Stomach (tissue), 4 donors: ENCODE measurements around the gene DPT.

Source experiments
- CTCF ChIP-seq, 7 experiments: fragments of 450-650 bp in 4 of 7; fragments of 200-600 bp in 3 of 7; sonication (generic) in 3 of 7; IDR thresholded peaks; one replicate each; pipeline ENCODE4 v1.5.1; 2016 to 2019; ENCODE audit warnings: antibody characterized with exemption in 7 of 7, control low read depth in 2 of 7, mild to moderate bottlenecking in 1 of 7
- EP300 ChIP-seq: sonication (generic); formaldehyde crosslinking; IDR thresholded peaks from one replicate; pipeline ENCODE4 v1.6.1; 2017; ENCODE audit warnings: antibody characterized with exemption
- POLR2AphosphoS5 ChIP-seq, 3 donors: sonication (generic); formaldehyde crosslinking; IDR thresholded peaks; one replicate each; pipeline ENCODE4 v1.6.1; 2016; ENCODE audit warnings: antibody characterized with exemption in 3 of 3

GRCh38 chr1:168760781-168761180 is 31.8 kb upstream of the DPT start:
- TF ChIP-seq CTCF (IDR thresholded peaks at IDR 0.05) (no peak), EP300 (no peak), POLR2AphosphoS5 (IDR thresholded peaks at IDR 0.05) (no peak)
